ENCODE data around the gene GON4L. TPM values are rescaled to one million over a fixed set of nuclear protein-coding genes. Genes with fewer than 3 reads are reported as not detected.

The GON4L gene
- total RNA-seq, 1 experiment from 2014 or later, result 53.4 TPM

DNA sequence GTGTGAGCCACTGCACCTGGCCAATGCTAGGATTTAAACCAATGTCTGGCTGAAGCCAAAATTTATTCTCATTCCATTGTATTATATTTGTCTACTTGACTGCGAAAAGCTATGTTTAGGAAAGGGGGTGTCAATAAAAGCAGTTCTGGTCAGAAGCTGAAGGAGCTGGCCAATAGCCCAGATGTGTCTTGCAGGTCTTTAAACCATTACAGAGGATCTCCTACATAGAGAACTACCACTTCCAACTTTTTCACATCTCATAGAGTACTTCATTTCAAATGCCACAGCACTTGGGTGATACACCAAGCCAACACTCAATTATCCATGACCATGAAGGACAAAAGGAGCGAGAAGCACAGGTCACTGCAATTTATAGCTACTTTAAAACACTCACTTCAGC is 4.9 kb upstream of the GON4L start:
- H2AK5ac ChIP-seq (ENCODE audit: insufficient read length, low read length), result no peak overlapping the region
- no peak overlapping the region for H2AFZ ChIP-seq (ENCODE audit: low read length)
- TF ChIP-seq, protein P1, sequence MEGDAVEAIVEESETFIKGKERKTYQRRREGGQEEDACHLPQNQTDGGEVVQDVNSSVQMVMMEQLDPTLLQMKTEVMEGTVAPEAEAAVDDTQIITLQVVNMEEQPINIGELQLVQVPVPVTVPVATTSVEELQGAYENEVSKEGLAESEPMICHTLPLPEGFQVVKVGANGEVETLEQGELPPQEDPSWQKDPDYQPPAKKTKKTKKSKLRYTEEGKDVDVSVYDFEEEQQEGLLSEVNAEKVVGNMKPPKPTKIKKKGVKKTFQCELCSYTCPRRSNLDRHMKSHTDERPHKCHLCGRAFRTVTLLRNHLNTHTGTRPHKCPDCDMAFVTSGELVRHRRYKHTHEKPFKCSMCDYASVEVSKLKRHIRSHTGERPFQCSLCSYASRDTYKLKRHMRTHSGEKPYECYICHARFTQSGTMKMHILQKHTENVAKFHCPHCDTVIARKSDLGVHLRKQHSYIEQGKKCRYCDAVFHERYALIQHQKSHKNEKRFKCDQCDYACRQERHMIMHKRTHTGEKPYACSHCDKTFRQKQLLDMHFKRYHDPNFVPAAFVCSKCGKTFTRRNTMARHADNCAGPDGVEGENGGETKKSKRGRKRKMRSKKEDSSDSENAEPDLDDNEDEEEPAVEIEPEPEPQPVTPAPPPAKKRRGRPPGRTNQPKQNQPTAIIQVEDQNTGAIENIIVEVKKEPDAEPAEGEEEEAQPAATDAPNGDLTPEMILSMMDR (conservative IDR thresholded peaks at IDR 0.05), result no peak
- no peaks in the 10 kb centered on the region for H4K20me1 ChIP-seq (ENCODE audit: control insufficient read depth, insufficient read depth, insufficient read length)
- no peak overlapping the region for H2BK120ac ChIP-seq (ENCODE audit: low read depth, low read length, poor library complexity, severe bottlenecking)
- Mint-ChIP-seq H3K27me3 (ENCODE audit: low read depth) (peaks cover 17% of the 10 kb centered on the region), H3K9me3 (no peaks in the 10 kb centered on the region), H3K4me3 (no peak overlapping the region), H3K4me1 (peaks cover 2 to 3% of the 10 kb centered on the region in 2 experiments; a peak in 2 of 4 replicates), H3K27ac (no peak overlapping the region), H3K36me3 (ENCODE audit: insufficient read depth in 1 of 3, low read depth in 3 of 3) (peaks cover 0 to 2% (median 0%) of the 10 kb centered on the region in 3 experiments; a peak in 1 of 7 replicates)
- H2BK5ac ChIP-seq (ENCODE audit: insufficient read length, low read length), result no peak overlapping the region
- no peaks in the 10 kb centered on the region for H3K9me3 ChIP-seq (ENCODE audit: control insufficient read depth, low read depth, low read length)
- no peak overlapping the region for H3K18ac ChIP-seq (ENCODE audit: insufficient read length, low read depth, low read length)
- H3K4me2 ChIP-seq (ENCODE audit: insufficient read depth, insufficient read length, low read length), result no peak overlapping the region
- no CpG with 5 or more reads among the region's 2 CpGs for WGBS (ENCODE audit: extremely low coverage, insufficient read length, low lambda C conversion rate)
- no peak overlapping the region for H4K8ac ChIP-seq (replicated peaks; ENCODE audit: insufficient read length, low read depth, low read length)
- no peaks in the 10 kb centered on the region for H3K23me2 ChIP-seq (ENCODE audit: insufficient read length, low read depth, low read length, poor library complexity, severe bottlenecking)
- H3K14ac ChIP-seq (ENCODE audit: insufficient read depth, low read length), result no peak overlapping the region
- no peaks in the 10 kb centered on the region for H3K4me1 ChIP-seq (ENCODE audit: insufficient read depth, low read length)
- no peaks in the 10 kb centered on the region for H3K27me3 ChIP-seq (ENCODE audit: insufficient read depth, low read length)
- no peak overlapping the region for H3K9ac ChIP-seq (ENCODE audit: extremely low read depth, insufficient read length, low read length)
- no peak overlapping the region for H2BK15ac ChIP-seq (ENCODE audit: low read depth, low read length)
- no peak overlapping the region for H4K91ac ChIP-seq (ENCODE audit: insufficient read length, low read depth, low read length)
- no peaks in the 10 kb centered on the region for H3K79me2 ChIP-seq (ENCODE audit: insufficient read depth, low read length)
- H4K5ac ChIP-seq (ENCODE audit: insufficient read length, low read depth, low read length), result no peak overlapping the region
- H3K56ac ChIP-seq (ENCODE audit: insufficient read length, low read depth, low read length), result no peak overlapping the region
- no peak overlapping the region for H3K27ac ChIP-seq (ENCODE audit: insufficient read length, low read depth, low read length)
- H3K4ac ChIP-seq (ENCODE audit: low read depth, low read length), result no peak overlapping the region
- H3T11ph ChIP-seq (ENCODE audit: low read length), result no peak overlapping the region
- no peak overlapping the region for H2BK20ac ChIP-seq (ENCODE audit: low read depth, low read length, poor library complexity, severe bottlenecking)
- DNase-seq, result no peak
- H3K79me1 ChIP-seq (ENCODE audit: insufficient read depth, low read depth, low read length, poor library complexity, severe bottlenecking), result no peaks in the 10 kb centered on the region
- H3K23ac ChIP-seq (ENCODE audit: insufficient read length, low read depth, low read length), result no peak overlapping the region
- H2BK12ac ChIP-seq (ENCODE audit: insufficient read length, low read depth, low read length), result no peak overlapping the region
